BJ (cell line): Measurements from ENCODE around the gene PLCD1. TPM values are rescaled to one million over a fixed set of nuclear protein-coding genes. Genes with fewer than 3 reads are reported as not detected.

Source experiments
- CTCF ChIA-PET: fragments of 350-600 bp; formaldehyde crosslinking; extraction: SDS; loops from one replicate; lab custom pipeline; 2021; ENCODE audit warnings: antibody characterized with exemption, inconsistent platforms; lab: Yijun Ruan, JAX
- POLR2A ChIA-PET: fragments of 300-600 bp; sonication (Branson Sonifier 250); formaldehyde crosslinking; extraction: SDS; loops from one replicate; lab custom pipeline; 2021; ENCODE audit warnings: antibody characterized with exemption; lab: Charles Lee
- DNase-seq: peaks from one replicate; pipeline ENCODE4 v3.0.0-alpha.2; 2011; ENCODE audit warnings: low read depth
- H3K27me3 ChIP-seq: 2 replicates; pipeline ENCODE4 v1.6.0; 2011; ENCODE audit warnings: low read length; ENCODE audit not compliant: control insufficient read depth, insufficient read depth
- H3K36me3 ChIP-seq: 2 replicates; pipeline ENCODE4 v1.5.1; 2011; ENCODE audit warnings: low read length; ENCODE audit not compliant: control insufficient read depth, insufficient read depth
- H3K4me3 ChIP-seq: 2 replicates; pipeline ENCODE4 v1.5.1; 2011; ENCODE audit warnings: low read depth, mild to moderate bottlenecking, control low read depth, low read length
- polyA plus RNA-seq: library from polyadenylated mRNA; depleted of rRNA; stranded (reverse); fragments of >200 nt; gene quantifications from 2 replicates; pipeline ENCODE4 v1.2.3, GENCODE V29; 2011
- TF ChIP-seq, protein P1 (sequence below): IDR thresholded peaks from 2 replicates; pipeline ENCODE4 v1.5.1; 2011; ENCODE audit warnings: low read depth, mild to moderate bottlenecking, control low read depth, inconsistent platforms, low read length, moderate library complexity; ENCODE audit not compliant: insufficient read depth

The PLCD1 gene
- polyA plus RNA-seq, 1 experiment, result 12.3 TPM

DNA sequence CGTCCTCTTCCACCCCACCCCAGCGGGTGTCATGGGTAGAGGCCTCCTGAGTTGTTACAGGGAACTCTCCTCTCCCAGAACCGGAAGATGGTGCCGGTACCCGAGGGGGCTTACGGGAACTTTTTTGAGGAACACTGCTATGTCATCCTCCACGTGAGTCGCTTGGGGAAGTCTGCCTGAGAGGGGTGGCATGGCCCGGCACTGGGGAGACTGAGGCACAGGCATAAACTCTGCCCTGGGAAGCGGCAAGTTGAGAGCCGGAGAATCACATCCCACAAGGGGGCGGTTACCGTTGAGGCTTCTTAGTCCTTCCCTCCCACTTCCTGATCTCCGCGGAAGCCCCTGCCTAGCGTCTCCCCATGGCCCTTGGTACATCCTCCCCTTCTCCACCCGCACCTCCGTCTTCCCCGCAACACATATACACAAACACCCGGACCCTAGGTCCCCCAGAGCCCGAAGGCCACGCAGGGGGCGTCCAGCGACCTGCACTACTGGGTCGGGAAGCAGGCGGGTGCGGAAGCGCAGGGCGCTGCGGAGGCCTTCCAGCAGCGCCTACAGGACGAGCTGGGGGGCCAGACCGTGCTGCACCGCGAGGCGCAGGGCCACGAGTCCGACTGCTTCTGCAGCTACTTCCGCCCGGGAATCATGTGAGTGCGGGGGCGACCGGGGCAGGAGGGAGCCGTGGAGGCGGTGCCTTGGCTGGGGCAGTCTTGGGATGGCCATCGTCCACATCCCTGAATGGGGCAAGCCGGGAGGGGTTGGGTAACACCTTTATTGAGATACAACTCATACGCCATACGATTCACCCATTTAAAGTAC lies 35.4 kb downstream of the PLCD1 start:
- Histone ChIP-seq H3K36me3 (no peaks in the 10 kb centered on the region), H3K4me3 (peak overlapping the region; percentile 55), H3K27me3 (no peaks in the 10 kb centered on the region)
- no peak for DNase-seq
- ChIA-PET CTCF (interaction anchor here (0.6 to 3.5 kb wide), 4 partner anchors 10 to 456 kb away, joined by 3 to 15 read pairs (median 6); no protein-coding TSS in a partner anchor), POLR2A (no interaction called here)
- TF ChIP-seq, protein P1, sequence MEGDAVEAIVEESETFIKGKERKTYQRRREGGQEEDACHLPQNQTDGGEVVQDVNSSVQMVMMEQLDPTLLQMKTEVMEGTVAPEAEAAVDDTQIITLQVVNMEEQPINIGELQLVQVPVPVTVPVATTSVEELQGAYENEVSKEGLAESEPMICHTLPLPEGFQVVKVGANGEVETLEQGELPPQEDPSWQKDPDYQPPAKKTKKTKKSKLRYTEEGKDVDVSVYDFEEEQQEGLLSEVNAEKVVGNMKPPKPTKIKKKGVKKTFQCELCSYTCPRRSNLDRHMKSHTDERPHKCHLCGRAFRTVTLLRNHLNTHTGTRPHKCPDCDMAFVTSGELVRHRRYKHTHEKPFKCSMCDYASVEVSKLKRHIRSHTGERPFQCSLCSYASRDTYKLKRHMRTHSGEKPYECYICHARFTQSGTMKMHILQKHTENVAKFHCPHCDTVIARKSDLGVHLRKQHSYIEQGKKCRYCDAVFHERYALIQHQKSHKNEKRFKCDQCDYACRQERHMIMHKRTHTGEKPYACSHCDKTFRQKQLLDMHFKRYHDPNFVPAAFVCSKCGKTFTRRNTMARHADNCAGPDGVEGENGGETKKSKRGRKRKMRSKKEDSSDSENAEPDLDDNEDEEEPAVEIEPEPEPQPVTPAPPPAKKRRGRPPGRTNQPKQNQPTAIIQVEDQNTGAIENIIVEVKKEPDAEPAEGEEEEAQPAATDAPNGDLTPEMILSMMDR, result no peak; the same call in 1 of the 2 replicates

GRCh38 chr3:37993460-37993819 lies 36.0 kb downstream of the PLCD1 start:
- Histone ChIP-seq H3K36me3 (no peaks in the 10 kb centered on the region), H3K4me3 (peak overlapping the region; percentile 55), H3K27me3 (no peaks in the 10 kb centered on the region)
- TF ChIP-seq, protein P1, result no peak
- DNase-seq, result no peak
- CTCF ChIA-PET, result interaction anchor here (3.5 kb wide), 1 partner anchor 138 kb away, joined by 15 read pairs; no protein-coding TSS in a partner anchor
- POLR2A ChIA-PET, result no interaction called here

GRCh38 chr3:37993067-37993455 lies 36.4 kb downstream of the PLCD1 start:
- TF ChIP-seq, protein P1, result no peak
- CTCF ChIA-PET, result interaction anchor here (3.5 kb wide), 1 partner anchor 138 kb away, joined by 15 read pairs; no protein-coding TSS in a partner anchor
- no peak for DNase-seq
- Histone ChIP-seq H3K36me3 (no peaks in the 10 kb centered on the region), H3K27me3 (no peaks in the 10 kb centered on the region), H3K4me3 (no peak overlapping the region)
- POLR2A ChIA-PET, result no interaction called here

DNA sequence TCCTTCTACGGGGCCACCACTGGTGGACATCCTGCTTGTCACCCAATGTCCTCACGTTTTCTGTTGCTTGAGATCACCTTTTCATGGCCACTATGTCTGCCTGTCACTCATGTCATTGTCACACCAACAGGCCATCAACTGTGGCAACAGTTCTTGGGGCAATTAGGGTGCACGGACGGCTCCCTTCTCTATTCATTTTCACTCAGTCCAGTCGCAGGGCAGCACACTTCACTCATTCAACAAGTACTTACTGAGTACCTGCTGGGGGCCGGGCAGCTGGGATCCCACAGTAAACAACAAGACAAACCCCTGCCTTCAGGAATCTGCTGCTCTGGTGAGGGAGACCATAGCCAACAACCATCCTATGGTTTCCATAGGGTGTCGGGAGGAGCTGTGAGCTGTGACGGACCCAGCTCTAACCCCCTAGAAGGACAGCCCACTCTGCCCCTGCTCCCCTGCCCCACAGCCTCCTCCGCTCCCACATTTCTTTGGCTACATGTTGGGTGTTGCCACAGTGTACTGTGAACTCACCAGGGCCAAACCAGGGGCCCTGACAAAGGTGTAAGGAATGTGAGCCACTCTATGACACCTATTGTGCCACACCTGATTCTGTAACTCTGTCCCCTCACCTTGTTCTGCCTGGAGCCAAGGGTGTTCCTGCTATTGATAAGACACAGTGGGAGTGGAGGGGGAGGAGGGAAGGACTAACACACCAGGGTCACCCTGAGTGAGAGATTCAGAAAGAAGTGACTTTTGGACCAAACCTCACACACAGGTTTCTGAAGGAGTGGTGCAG lies 37.0 kb downstream of the PLCD1 start:
- CTCF ChIA-PET, result interaction anchor here (0.6 to 3.5 kb wide), 3 partner anchors 11 to 137 kb away, joined by 3 to 15 read pairs (median 4); no protein-coding TSS in a partner anchor
- Histone ChIP-seq H3K4me3 (no peak overlapping the region), H3K36me3 (no peaks in the 10 kb centered on the region), H3K27me3 (no peaks in the 10 kb centered on the region)
- no peak for DNase-seq
- POLR2A ChIA-PET, result no interaction called here
- TF ChIP-seq, protein P1, result no peak

GRCh38 chr3:37991823-37992222 lies 37.6 kb downstream of the PLCD1 start:
- no peak for DNase-seq
- H3K27me3 ChIP-seq, result no peaks in the 10 kb centered on the region
- no peaks in the 10 kb centered on the region for H3K36me3 ChIP-seq
- ChIA-PET POLR2A (no interaction called here), CTCF (interaction anchor here (0.6 to 3.5 kb wide), 3 partner anchors 12 to 137 kb away, joined by 3 to 15 read pairs (median 4); no protein-coding TSS in a partner anchor)
- TF ChIP-seq, protein P1, result no peak
- no peak overlapping the region for H3K4me3 ChIP-seq
